Measurements from ENCODE around the gene SDHA. TPM values are rescaled to one million over a fixed set of nuclear protein-coding genes. Genes with fewer than 3 reads are reported as not detected.

Gene SDHA
- total RNA-seq, 1 experiment from 2014 or later = 171 TPM

Other genes starting within 250 kb of the SDHA start
- gene PLEKHG4B, start 126.2 kb upstream of the SDHA start, total RNA-seq (2021; ENCODE audit: unreplicated experiment) = 8.9 TPM
- 0.82 TPM for gene LRRC14B, start 26.8 kb upstream of the SDHA start, total RNA-seq (2021; ENCODE audit: unreplicated experiment)
- gene CCDC127, start 167 bp upstream of the SDHA start, total RNA-seq (2021; ENCODE audit: unreplicated experiment) = 8.1 TPM
- gene PDCD6, start 53.3 kb downstream of the SDHA start, total RNA-seq (2021; ENCODE audit: unreplicated experiment) = 148 TPM
- 23.6 TPM for gene AHRR, start 103.4 kb downstream of the SDHA start, total RNA-seq (2021; ENCODE audit: unreplicated experiment)
- gene EXOC3, start 224.9 kb downstream of the SDHA start, total RNA-seq (2021; ENCODE audit: unreplicated experiment) = 55.0 TPM

Measured in Panc1 (cell line).